HG03159 (cell line): ENCODE measurements around the gene TRIM74.
"Not testable (repeated sequence)": the region's sequence is repeated elsewhere in the genome, so short reads cannot be mapped to it uniquely, and the experiment has no call there.

Experiments used
- ATAC-seq: cut with Tn5 transposase; IDR thresholded peaks from one replicate; pipeline ENCODE4 v1.9.1; 2021; ENCODE audit warnings: mild to moderate bottlenecking, moderate library complexity; ENCODE audit not compliant: unreplicated experiment

TRIM74 gene

GRCh38 chr7:72913750-72914149, 55.5 kb downstream of the TRIM74 start:
- not testable (repeated sequence) for ATAC-seq

GRCh38 chr7:72911395-72911794, 57.9 kb downstream of the TRIM74 start:
- ATAC-seq: not testable (repeated sequence)
